Heart right ventricle (tissue), 16 donors: Measurements from ENCODE around the gene SRPK1. TPM values are rescaled to one million over a fixed set of nuclear protein-coding genes. Genes with fewer than 3 reads are reported as not detected.
"Not testable (repeated sequence)": the region's sequence is repeated elsewhere in the genome, so short reads cannot be mapped to it uniquely, and the experiment has no call there.

Experiments used
- ATAC-seq, 8 donors: fragments of 200-7000 bp; cut with Tn5 transposase; one replicate each; pipeline ENCODE4 v1.9.1; 2020; ENCODE audit warnings: mild to moderate bottlenecking in 8 of 8, moderate library complexity in 8 of 8, moderate number of reproducible peaks in 1 of 8
- DNase-seq, 2 donors: peaks; one replicate each; pipeline ENCODE4 v3.0.0-alpha.2; 2020
- H3K27ac ChIP-seq, 10 donors: fragments of 200-600 bp; sonication (generic) in 2 of 10; one replicate each; pipeline versions ENCODE4 v1.5.0 to v1.8.0; 2020 to 2022; ENCODE audit warnings: mild to moderate bottlenecking in 3 of 10
- H3K27me3 ChIP-seq, 7 donors: fragments of 200-600 bp; one replicate each; pipeline ENCODE4 v1.8.0; 2021 to 2022; ENCODE audit warnings: mild to moderate bottlenecking in 2 of 7
- H3K36me3 ChIP-seq, 9 donors: fragments of 200-600 bp; sonication (generic) in 1 of 9; one replicate each; pipeline versions ENCODE4 v1.5.0 to v1.8.0; 2020 to 2022; ENCODE audit warnings: mild to moderate bottlenecking in 2 of 9
- H3K4me1 ChIP-seq, 9 donors: fragments of 200-600 bp; sonication (generic) in 1 of 9; one replicate each; pipeline versions ENCODE4 v1.5.0 to v1.8.0; 2020 to 2022; ENCODE audit warnings: mild to moderate bottlenecking in 4 of 9
- H3K4me3 ChIP-seq, 10 donors: fragments of 200-600 bp; sonication (generic) in 2 of 10; one replicate each; pipeline versions ENCODE4 v1.5.0 to v1.8.0; 2020 to 2022; ENCODE audit warnings: mild to moderate bottlenecking in 7 of 10, moderate library complexity in 2 of 10
- H3K9me3 ChIP-seq, 11 donors: fragments of 200-600 bp in 10 of 11; sonication (generic) in 2 of 11; one replicate each; pipeline versions ENCODE4 v1.5.0 to v1.8.0; 2013 to 2022; ENCODE audit warnings: mild to moderate bottlenecking in 2 of 11, control low read depth in 1 of 11, moderate library complexity in 1 of 11
- WGBS, 2 donors: extraction: QIAGEN DNeasy Blood & Tissue Kit; methylation state at CpG; one replicate each; pipeline ENCODE4 v1.1.7; 2013; ENCODE audit warnings: inconsistent platforms in 1 of 2; 5-methylcytosine and 5-hydroxymethylcytosine counted together
- intact Hi-C, 10 donors: fragments of 100-400 bp; cut with DNase I; formaldehyde crosslinking; loops; one replicate each; pipeline versions ENCODE4 v1.11.1 to v1.14.2; 2022
- polyA plus RNA-seq, 2 donors: library from polyadenylated mRNA; stranded (reverse); fragments of 200-250 nt; gene quantifications; one replicate each; pipeline ENCODE4 v1.2.3, GENCODE V29; 2013
- total RNA-seq, 10 donors: library from RNA; stranded (reverse); fragmentation: NEBNext Ultra II Directional in 3 of 10; extraction: Animal tissue kit (Norgen Biotek cat#: 25700) in 3 of 10; gene quantifications; one replicate each; pipeline versions ENCODE4 v1.2.1 to v1.2.4, GENCODE V29; 2021 to 2023
- TF ChIP-seq, protein P1 (sequence below), 9 donors: fragments of 200-600 bp; sonication (generic) in 2 of 9; IDR thresholded peaks; one replicate each; pipeline versions ENCODE4 v1.5.0 to v1.8.0; 2021 to 2022; ENCODE audit warnings: antibody characterized with exemption in 9 of 9, mild to moderate bottlenecking in 5 of 9, moderate library complexity in 1 of 9
- donor health status: Arrhythmogenic right ventricular cardiomyopathy.
- donor health status: ischemic (EF 13 %, LVEDD 7.1; RV severe dilation, severe dysfunction).
- donor health status: healthy with polysubstance abuse.
- donor health status: DM: no; HTN: yes; CAD: no.
- donor health status: DM: no; HTN: no; CAD: no.
- donor health status: ischemic (EF 25% LVEDD 6.9; RV normal size, moderate dysfunction).
- donor health status: ischemic (EF 25% LVEDD 5.7; RV mildly dilated, moderate dysfunction).
- donor health status: healthy.
- donor health status: DM: yes; HTN: yes; CAD: no.
- donor health status: Ischemic cardiomyopathy.
- donor health status: ischemic (EF 35%, LVEDD 5.7; RV mildly dilated, moderate dysfunction).
- donor health status: nonischemic (EF 11% LVEDD 7.7; RV severe dilation, severe dysfunction).
- donor health status: DM: yes; HTN: yes; CAD: no.
- donor health status: PGD.
- donor health status: ischemic (EF 29% LVEDD 5.4; RV normal size, mild dysfunction).
- donor health status: nonischemic (EF 23%, LVEDD 6.1; RV moderate dilation, normal function).

SRPK1 gene
- total and polyA plus RNA-seq, 12 donors: 6.0 to 25.6 (median 17.4) TPM

- H3K27ac ChIP-seq: no peak overlapping the region
- no peaks in the 10 kb centered on the region for H3K36me3 ChIP-seq
- H3K4me1 ChIP-seq: no peaks in the 10 kb centered on the region
- DNase-seq (no peak), ATAC-seq (no peak)
- TF ChIP-seq, protein P1, sequence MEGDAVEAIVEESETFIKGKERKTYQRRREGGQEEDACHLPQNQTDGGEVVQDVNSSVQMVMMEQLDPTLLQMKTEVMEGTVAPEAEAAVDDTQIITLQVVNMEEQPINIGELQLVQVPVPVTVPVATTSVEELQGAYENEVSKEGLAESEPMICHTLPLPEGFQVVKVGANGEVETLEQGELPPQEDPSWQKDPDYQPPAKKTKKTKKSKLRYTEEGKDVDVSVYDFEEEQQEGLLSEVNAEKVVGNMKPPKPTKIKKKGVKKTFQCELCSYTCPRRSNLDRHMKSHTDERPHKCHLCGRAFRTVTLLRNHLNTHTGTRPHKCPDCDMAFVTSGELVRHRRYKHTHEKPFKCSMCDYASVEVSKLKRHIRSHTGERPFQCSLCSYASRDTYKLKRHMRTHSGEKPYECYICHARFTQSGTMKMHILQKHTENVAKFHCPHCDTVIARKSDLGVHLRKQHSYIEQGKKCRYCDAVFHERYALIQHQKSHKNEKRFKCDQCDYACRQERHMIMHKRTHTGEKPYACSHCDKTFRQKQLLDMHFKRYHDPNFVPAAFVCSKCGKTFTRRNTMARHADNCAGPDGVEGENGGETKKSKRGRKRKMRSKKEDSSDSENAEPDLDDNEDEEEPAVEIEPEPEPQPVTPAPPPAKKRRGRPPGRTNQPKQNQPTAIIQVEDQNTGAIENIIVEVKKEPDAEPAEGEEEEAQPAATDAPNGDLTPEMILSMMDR (IDR thresholded peaks at IDR 0.05): no peak
- no peaks in the 10 kb centered on the region for H3K9me3 ChIP-seq
- H3K4me3 ChIP-seq: no peak overlapping the region
- H3K27me3 ChIP-seq: peaks cover 0 to 7% (median 0%) of the 10 kb centered on the region in 7 donors
- WGBS, 2 donors: 88 to 89% methylated on average over 1 of the region's 1 CpG
- intact Hi-C loops: no loop called here
Observed at GRCh38 chr6:35936681-35937359, 15.9 kb upstream of the SRPK1 start.

DNA sequence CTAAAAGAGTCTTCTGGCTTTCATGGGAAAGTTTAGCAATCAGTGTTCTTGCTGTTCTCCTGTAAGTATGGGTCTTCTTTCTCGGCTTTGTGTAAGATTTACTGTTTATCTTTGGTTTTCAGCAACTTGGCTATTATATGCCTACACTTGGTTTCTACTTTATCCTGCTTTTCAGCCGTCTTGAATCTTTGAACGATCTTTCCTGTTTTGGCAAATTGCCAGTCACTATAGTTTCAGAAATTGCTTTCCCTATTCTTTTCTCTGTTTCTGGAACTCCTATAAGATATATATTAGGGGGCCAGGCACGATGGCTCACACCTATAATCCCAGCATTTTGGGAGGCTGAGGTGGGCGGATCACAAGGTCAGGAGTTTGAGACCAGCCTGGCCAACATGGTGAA is 14.6 kb upstream of the SRPK1 start:
- intact Hi-C loops: no loop called here
- TF ChIP-seq, protein P1 (IDR thresholded peaks at IDR 0.05): no peak
- H3K4me1 ChIP-seq: no peaks in the 10 kb centered on the region
- DNase-seq: no peak
- WGBS, 2 donors: 56 to 63% methylated on average over 5 of the region's 5 CpGs
- ATAC-seq: no peak
- H3K9me3 ChIP-seq: no peaks in the 10 kb centered on the region
- peaks cover 0 to 7% (median 0%) of the 10 kb centered on the region in 7 donors for H3K27me3 ChIP-seq
- no peaks in the 10 kb centered on the region for H3K36me3 ChIP-seq
- H3K4me3 ChIP-seq: no peak overlapping the region
- H3K27ac ChIP-seq: no peak overlapping the region

DNA sequence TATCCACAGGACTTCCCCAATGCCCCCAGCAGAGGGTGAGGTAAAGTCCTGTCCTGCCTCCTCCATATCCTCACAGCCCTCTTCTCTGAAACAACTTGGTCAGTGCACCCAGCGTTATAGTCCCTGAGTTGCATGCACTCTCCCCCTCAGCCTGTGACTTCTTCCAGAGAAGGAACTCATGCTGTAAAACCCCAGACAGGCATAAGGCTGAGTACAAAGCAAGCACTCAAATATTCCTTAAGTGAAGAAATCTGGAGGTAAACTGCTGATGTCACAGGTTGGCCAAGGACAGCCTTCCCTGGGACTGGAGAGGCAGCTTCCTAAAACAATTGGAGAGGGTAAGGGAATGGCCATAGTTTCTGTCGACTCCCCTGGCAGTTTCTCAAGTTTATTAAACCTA is 12.9 kb upstream of the SRPK1 start:
- no peak for DNase-seq
- Histone ChIP-seq H3K4me1 (no peaks in the 10 kb centered on the region), H3K36me3 (no peaks in the 10 kb centered on the region), H3K27ac (no peak overlapping the region), H3K27me3 (peaks cover 0 to 7% (median 0%) of the 10 kb centered on the region in 7 donors), H3K4me3 (no peak overlapping the region), H3K9me3 (no peaks in the 10 kb centered on the region)
- ATAC-seq: no peak
- intact Hi-C loops: no loop called here
- 55 to 65% methylated on average over 2 of the region's 2 CpGs for WGBS, 2 donors
- TF ChIP-seq, protein P1 (IDR thresholded peaks at IDR 0.05): no peak

GRCh38 chr6:35931873-35932272 is 11.0 kb upstream of the SRPK1 start:
- intact Hi-C loops, H3K27me3 ChIP-seq, H3K9me3 ChIP-seq, DNase-seq, H3K4me3 ChIP-seq, ATAC-seq, H3K27ac ChIP-seq, H3K36me3 ChIP-seq, H3K4me1 ChIP-seq: not testable (repeated sequence)
- WGBS, 2 donors: 78 to 82% methylated on average over 10 of the region's 10 CpGs

- whole genome bisulfite sequencing, 2 donors: 92% methylated on average over 30 of the region's 30 CpGs
- Histone ChIP-seq H3K27ac (no peak overlapping the region), H3K36me3 (no peaks in the 10 kb centered on the region), H3K27me3 (peaks cover 0 to 7% (median 0%) of the 10 kb centered on the region in 7 donors), H3K9me3 (no peaks in the 10 kb centered on the region), H3K4me3 (no peak overlapping the region), H3K4me1 (no peaks in the 10 kb centered on the region)
- TF ChIP-seq, protein P1 (IDR thresholded peaks at IDR 0.05): no peak
- intact Hi-C loops: no loop called here
- no peak for ATAC-seq
- DNase-seq: no peak
Observed at GRCh38 chr6:35931120-35931561, 10.2 kb upstream of the SRPK1 start.
